ENCODE data around the gene ADCK1. TPM values are rescaled to one million over a fixed set of nuclear protein-coding genes. Genes with fewer than 3 reads are reported as not detected.

ADCK1 gene
- total RNA-seq, 1 experiment from 2014 or later: 10.1 TPM

DNA sequence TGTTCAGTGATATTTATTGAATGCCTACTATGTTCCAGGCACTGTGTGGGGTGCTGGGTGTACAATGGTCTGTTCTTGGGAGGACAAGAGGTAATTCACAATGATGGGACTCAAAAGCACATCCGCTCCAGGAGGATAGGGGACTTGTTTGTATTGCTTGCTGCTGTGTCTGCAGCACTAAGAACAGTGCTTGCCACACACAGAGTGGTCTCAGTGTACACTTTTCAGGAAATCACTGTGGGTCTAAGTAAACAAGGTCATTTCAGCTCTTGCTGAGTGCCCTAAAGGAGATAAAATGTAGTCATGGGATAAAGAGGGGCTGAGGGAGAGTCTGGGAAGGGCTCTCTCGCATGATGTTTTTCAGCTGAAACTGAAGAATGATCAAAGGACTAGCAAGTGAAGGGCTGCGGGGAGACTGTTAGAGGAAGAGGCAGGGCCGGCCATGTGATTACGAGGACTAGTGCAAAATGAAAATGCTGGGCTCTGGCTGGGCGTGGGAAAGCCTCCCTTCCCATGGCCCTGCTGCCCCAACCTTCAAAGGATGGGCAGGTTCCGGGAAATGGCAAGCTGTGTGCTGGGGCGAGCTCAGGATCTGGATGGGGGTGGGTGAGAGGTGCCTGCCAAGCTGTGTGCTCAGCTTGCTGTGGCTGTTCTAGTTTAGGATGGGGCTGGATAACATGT, 39.1 kb downstream of the ADCK1 start:
- TF ChIP-seq, protein P1, sequence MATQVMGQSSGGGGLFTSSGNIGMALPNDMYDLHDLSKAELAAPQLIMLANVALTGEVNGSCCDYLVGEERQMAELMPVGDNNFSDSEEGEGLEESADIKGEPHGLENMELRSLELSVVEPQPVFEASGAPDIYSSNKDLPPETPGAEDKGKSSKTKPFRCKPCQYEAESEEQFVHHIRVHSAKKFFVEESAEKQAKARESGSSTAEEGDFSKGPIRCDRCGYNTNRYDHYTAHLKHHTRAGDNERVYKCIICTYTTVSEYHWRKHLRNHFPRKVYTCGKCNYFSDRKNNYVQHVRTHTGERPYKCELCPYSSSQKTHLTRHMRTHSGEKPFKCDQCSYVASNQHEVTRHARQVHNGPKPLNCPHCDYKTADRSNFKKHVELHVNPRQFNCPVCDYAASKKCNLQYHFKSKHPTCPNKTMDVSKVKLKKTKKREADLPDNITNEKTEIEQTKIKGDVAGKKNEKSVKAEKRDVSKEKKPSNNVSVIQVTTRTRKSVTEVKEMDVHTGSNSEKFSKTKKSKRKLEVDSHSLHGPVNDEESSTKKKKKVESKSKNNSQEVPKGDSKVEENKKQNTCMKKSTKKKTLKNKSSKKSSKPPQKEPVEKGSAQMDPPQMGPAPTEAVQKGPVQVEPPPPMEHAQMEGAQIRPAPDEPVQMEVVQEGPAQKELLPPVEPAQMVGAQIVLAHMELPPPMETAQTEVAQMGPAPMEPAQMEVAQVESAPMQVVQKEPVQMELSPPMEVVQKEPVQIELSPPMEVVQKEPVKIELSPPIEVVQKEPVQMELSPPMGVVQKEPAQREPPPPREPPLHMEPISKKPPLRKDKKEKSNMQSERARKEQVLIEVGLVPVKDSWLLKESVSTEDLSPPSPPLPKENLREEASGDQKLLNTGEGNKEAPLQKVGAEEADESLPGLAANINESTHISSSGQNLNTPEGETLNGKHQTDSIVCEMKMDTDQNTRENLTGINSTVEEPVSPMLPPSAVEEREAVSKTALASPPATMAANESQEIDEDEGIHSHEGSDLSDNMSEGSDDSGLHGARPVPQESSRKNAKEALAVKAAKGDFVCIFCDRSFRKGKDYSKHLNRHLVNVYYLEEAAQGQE (IDR thresholded peaks at IDR 0.05; ENCODE audit: insufficient read depth in 1 of 2, low read depth in 2 of 2, low read length in 1 of 2): no peak
- TF ChIP-seq TCF7L2 (IDR thresholded peaks at IDR 0.05; ENCODE audit: low read depth, low read length) (no peak), POLR2AphosphoS5 (IDR thresholded peaks at IDR 0.05; ENCODE audit: low read depth, low read length) (no peak), SIN3A (IDR thresholded peaks at IDR 0.05; ENCODE audit: borderline replicate concordance, insufficient read depth, low read depth, low read length) (no peak)
- TF ChIP-seq, protein P2, sequence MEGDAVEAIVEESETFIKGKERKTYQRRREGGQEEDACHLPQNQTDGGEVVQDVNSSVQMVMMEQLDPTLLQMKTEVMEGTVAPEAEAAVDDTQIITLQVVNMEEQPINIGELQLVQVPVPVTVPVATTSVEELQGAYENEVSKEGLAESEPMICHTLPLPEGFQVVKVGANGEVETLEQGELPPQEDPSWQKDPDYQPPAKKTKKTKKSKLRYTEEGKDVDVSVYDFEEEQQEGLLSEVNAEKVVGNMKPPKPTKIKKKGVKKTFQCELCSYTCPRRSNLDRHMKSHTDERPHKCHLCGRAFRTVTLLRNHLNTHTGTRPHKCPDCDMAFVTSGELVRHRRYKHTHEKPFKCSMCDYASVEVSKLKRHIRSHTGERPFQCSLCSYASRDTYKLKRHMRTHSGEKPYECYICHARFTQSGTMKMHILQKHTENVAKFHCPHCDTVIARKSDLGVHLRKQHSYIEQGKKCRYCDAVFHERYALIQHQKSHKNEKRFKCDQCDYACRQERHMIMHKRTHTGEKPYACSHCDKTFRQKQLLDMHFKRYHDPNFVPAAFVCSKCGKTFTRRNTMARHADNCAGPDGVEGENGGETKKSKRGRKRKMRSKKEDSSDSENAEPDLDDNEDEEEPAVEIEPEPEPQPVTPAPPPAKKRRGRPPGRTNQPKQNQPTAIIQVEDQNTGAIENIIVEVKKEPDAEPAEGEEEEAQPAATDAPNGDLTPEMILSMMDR (IDR thresholded peaks at IDR 0.05): no peak
- H3K4me1 ChIP-seq (ENCODE audit: control insufficient read depth, insufficient read depth, low read length): no peaks in the 10 kb centered on the region
- BruUV-seq (replicated peaks): no TSS peak
- H3K4me3 ChIP-seq (ENCODE audit: low read depth in 2 of 2, low read length in 2 of 2): no peak overlapping the region
- in situ Hi-C loops (cut with HindIII; ENCODE audit: low pct_unique_long_range_greater_than_20kb, low sequenced_read_pairs) (no loop called here), intact Hi-C loops (cut with micrococcal nuclease; ENCODE audit: unreplicated experiment) (no loop called here)
- no peaks in the 10 kb centered on the region for H3K9me3 ChIP-seq (ENCODE audit: control insufficient read depth, insufficient read depth, low read depth, low read length)
- POLR2A ChIA-PET: no interaction called here
- ATAC-seq: no peak
- CTCF ChIA-PET: no interaction called here
- no peak for DNase-seq (ENCODE audit: low read depth, low spot score)
- no peaks in the 10 kb centered on the region for H3K36me3 ChIP-seq (ENCODE audit: control insufficient read depth, insufficient read depth, low read length)
- H3K27ac ChIP-seq (ENCODE audit: low read length): no peak overlapping the region
- H3K27me3 ChIP-seq (ENCODE audit: control insufficient read depth, insufficient read depth, low read length): no peaks in the 10 kb centered on the region

DNA sequence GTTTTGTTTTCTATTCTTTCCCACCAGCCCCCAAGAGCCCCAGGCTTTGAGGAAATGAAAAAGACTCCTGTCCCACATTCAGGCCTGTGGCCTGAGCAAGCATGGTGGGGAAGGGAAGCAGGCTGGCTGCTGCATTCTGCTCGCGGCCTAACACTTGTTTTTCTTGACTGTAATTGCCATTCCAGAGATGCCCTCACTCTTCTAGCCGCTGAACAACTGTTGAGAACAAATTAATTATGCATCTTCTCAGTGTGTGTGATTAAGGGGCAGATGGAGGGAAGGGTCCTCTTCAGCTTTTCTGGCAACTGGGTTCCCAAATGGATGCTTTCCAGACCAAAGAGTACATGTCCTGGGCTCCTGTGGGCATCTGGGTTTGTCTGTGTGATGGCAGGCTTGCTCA, 43.3 kb downstream of the ADCK1 start:
- Histone ChIP-seq H3K4me1 (ENCODE audit: control insufficient read depth, insufficient read depth, low read length) (no peaks in the 10 kb centered on the region), H3K27me3 (ENCODE audit: control insufficient read depth, insufficient read depth, low read length) (no peaks in the 10 kb centered on the region), H3K4me3 (ENCODE audit: low read depth in 2 of 2, low read length in 2 of 2) (no peak overlapping the region), H3K36me3 (ENCODE audit: control insufficient read depth, insufficient read depth, low read length) (no peaks in the 10 kb centered on the region), H3K27ac (ENCODE audit: low read length) (no peak overlapping the region), H3K9me3 (ENCODE audit: control insufficient read depth, insufficient read depth, low read depth, low read length) (no peaks in the 10 kb centered on the region)
- intact Hi-C loops (cut with micrococcal nuclease; ENCODE audit: unreplicated experiment) (no loop called here), in situ Hi-C loops (cut with HindIII; ENCODE audit: low pct_unique_long_range_greater_than_20kb, low sequenced_read_pairs) (no loop called here)
- no peak for DNase-seq (ENCODE audit: low read depth, low spot score)
- CTCF ChIA-PET: no interaction called here
- POLR2A ChIA-PET: no interaction called here
- no peak for TF ChIP-seq POLR2AphosphoS5 (IDR thresholded peaks at IDR 0.05; ENCODE audit: low read depth, low read length)
- TF ChIP-seq, protein P2 (IDR thresholded peaks at IDR 0.05): no peak
- TF ChIP-seq, protein P1 (IDR thresholded peaks at IDR 0.05; ENCODE audit: insufficient read depth in 1 of 2, low read depth in 2 of 2, low read length in 1 of 2): no peak
- TF ChIP-seq TCF7L2 (IDR thresholded peaks at IDR 0.05; ENCODE audit: low read depth, low read length): no peak
- no peak for TF ChIP-seq SIN3A (IDR thresholded peaks at IDR 0.05; ENCODE audit: borderline replicate concordance, insufficient read depth, low read depth, low read length)
- no TSS peak for BruUV-seq (replicated peaks)
- no peak for ATAC-seq
